Muscle layer of colon (tissue), 2 donors: Measurements from ENCODE around the gene GALR3.

ENCODE experiments used
- H3K27ac ChIP-seq: one replicate; pipeline ENCODE4 v1.7.0; 2013; ENCODE audit warnings: low read depth, mild to moderate bottlenecking, low read length, moderate library complexity
- H3K27me3 ChIP-seq, 2 donors: one replicate each; pipeline ENCODE4 v1.7.0; 2013; ENCODE audit warnings: low read length in 2 of 2, mild to moderate bottlenecking in 2 of 2; ENCODE audit not compliant: insufficient read depth in 2 of 2, control insufficient read depth in 1 of 2
- H3K36me3 ChIP-seq: one replicate; pipeline ENCODE4 v1.7.0; 2013; ENCODE audit warnings: mild to moderate bottlenecking, low read length; ENCODE audit not compliant: insufficient read depth
- H3K4me1 ChIP-seq: one replicate; pipeline ENCODE4 v1.7.0; 2013; ENCODE audit warnings: mild to moderate bottlenecking, low read length; ENCODE audit not compliant: insufficient read depth
- H3K4me3 ChIP-seq, 2 donors: one replicate each; pipeline ENCODE4 v1.7.0; 2013; ENCODE audit warnings: low read length in 2 of 2, low read depth in 1 of 2, mild to moderate bottlenecking in 1 of 2, moderate library complexity in 1 of 2
- H3K9ac ChIP-seq: one replicate; pipeline ENCODE4 v1.7.0; 2013; ENCODE audit warnings: low read length
- H3K9me3 ChIP-seq: one replicate; pipeline ENCODE4 v1.7.0; 2013; ENCODE audit warnings: mild to moderate bottlenecking, low read length
- donor health status: abdominal sarcoma.
- donor health status: Adenocarcinoma of cecum.

The GALR3 gene

GRCh38 chr22:37823134-37823985, at the start of gene GALR3:
GALR3 (plus strand) TSS chr22:37823382; CDS start chr22:37823407, 25 bp downstream.
- H3K36me3 ChIP-seq = no peaks in the 10 kb centered on the region
- peaks cover 0 to 35% of the 10 kb centered on the region in 2 donors for H3K27me3 ChIP-seq
- no peak within 1 kb of the TSS for H3K4me3 ChIP-seq
- H3K9ac ChIP-seq = no peak within 1 kb of the TSS
- no peaks in the 10 kb centered on the region for H3K9me3 ChIP-seq
- no peak within 1 kb of the TSS for H3K27ac ChIP-seq
- H3K4me1 ChIP-seq = peaks cover 16% of the 10 kb centered on the region

GRCh38 chr22:37774728-37775127, 48.5 kb upstream of the GALR3 start:
- Histone ChIP-seq H3K4me3 (no peak overlapping the region), H3K9me3 (no peaks in the 10 kb centered on the region), H3K36me3 (peaks cover 31% of the 10 kb centered on the region), H3K4me1 (peaks cover 4% of the 10 kb centered on the region), H3K27me3 (no peaks in the 10 kb centered on the region), H3K9ac (no peak overlapping the region), H3K27ac (no peak overlapping the region)

- peaks cover 4% of the 10 kb centered on the region for H3K4me1 ChIP-seq
- no peak overlapping the region for H3K4me3 ChIP-seq
- H3K27me3 ChIP-seq = no peaks in the 10 kb centered on the region
- H3K27ac ChIP-seq = no peak overlapping the region
- H3K9ac ChIP-seq = no peak overlapping the region
- H3K36me3 ChIP-seq = peaks cover 29% of the 10 kb centered on the region
- H3K9me3 ChIP-seq = no peaks in the 10 kb centered on the region
Observed at GRCh38 chr22:37775785-37776638, 47.2 kb upstream of the GALR3 start.

- Histone ChIP-seq H3K9ac (no peak overlapping the region), H3K4me1 (peaks cover 4% of the 10 kb centered on the region), H3K27me3 (no peaks in the 10 kb centered on the region), H3K9me3 (no peaks in the 10 kb centered on the region), H3K27ac (peak overlapping the region; percentile 32), H3K36me3 (peaks cover 23% of the 10 kb centered on the region), H3K4me3 (no peak overlapping the region)
Observed at GRCh38 chr22:37776639-37777005, 46.6 kb upstream of the GALR3 start.

GRCh38 chr22:37777122-37777687, 46.0 kb upstream of the GALR3 start:
- Histone ChIP-seq H3K36me3 (peaks cover 17% of the 10 kb centered on the region), H3K27ac (no peak overlapping the region), H3K4me3 (no peak overlapping the region), H3K4me1 (peaks cover 4% of the 10 kb centered on the region), H3K9ac (no peak overlapping the region), H3K9me3 (no peaks in the 10 kb centered on the region), H3K27me3 (no peaks in the 10 kb centered on the region)

- H3K4me1 ChIP-seq = peaks cover 4% of the 10 kb centered on the region
- H3K36me3 ChIP-seq = peaks cover 6% of the 10 kb centered on the region
- no peak overlapping the region for H3K4me3 ChIP-seq
- H3K9me3 ChIP-seq = no peaks in the 10 kb centered on the region
- H3K27me3 ChIP-seq = no peaks in the 10 kb centered on the region
- no peak overlapping the region for H3K27ac ChIP-seq
- H3K9ac ChIP-seq = no peak overlapping the region
Observed at GRCh38 chr22:37778370-37779009, 44.7 kb upstream of the GALR3 start.

- Histone ChIP-seq H3K36me3 (no peaks in the 10 kb centered on the region), H3K27ac (no peak overlapping the region), H3K4me1 (peaks cover 4% of the 10 kb centered on the region), H3K9ac (no peak overlapping the region), H3K27me3 (no peaks in the 10 kb centered on the region), H3K9me3 (no peaks in the 10 kb centered on the region), H3K4me3 (no peak overlapping the region)
Observed at GRCh38 chr22:37781434-37782059, 41.6 kb upstream of the GALR3 start.

- Histone ChIP-seq H3K9ac (no peak overlapping the region), H3K4me1 (no peaks in the 10 kb centered on the region), H3K9me3 (no peaks in the 10 kb centered on the region), H3K27ac (no peak overlapping the region), H3K27me3 (no peaks in the 10 kb centered on the region), H3K4me3 (no peak overlapping the region), H3K36me3 (no peaks in the 10 kb centered on the region)
Observed at GRCh38 chr22:37782340-37783168, 40.6 kb upstream of the GALR3 start.

GRCh38 chr22:37784829-37785495, 38.2 kb upstream of the GALR3 start:
- Histone ChIP-seq H3K36me3 (no peaks in the 10 kb centered on the region), H3K27me3 (no peaks in the 10 kb centered on the region), H3K9ac (no peak overlapping the region), H3K4me3 (no peak overlapping the region), H3K9me3 (no peaks in the 10 kb centered on the region), H3K4me1 (no peaks in the 10 kb centered on the region), H3K27ac (no peak overlapping the region)

- Histone ChIP-seq H3K4me1 (no peaks in the 10 kb centered on the region), H3K27me3 (no peaks in the 10 kb centered on the region), H3K27ac (no peak overlapping the region), H3K9ac (no peak overlapping the region), H3K9me3 (no peaks in the 10 kb centered on the region), H3K36me3 (no peaks in the 10 kb centered on the region), H3K4me3 (no peak overlapping the region)
Observed at GRCh38 chr22:37790234-37790633, 32.9 kb upstream of the GALR3 start.
